Parathyroid adenoma (tissue), 2 donors: ENCODE measurements around the gene PTS.

Experiments
- H2AFZ ChIP-seq: fragments of 300-600 bp; sonication (generic); one replicate; pipeline ENCODE4 v1.7.0; 2017; ENCODE audit warnings: antibody characterized with exemption, mild to moderate bottlenecking
- H3K27ac ChIP-seq: fragments of 300-600 bp; sonication (generic); one replicate; pipeline ENCODE4 v1.7.0; 2017
- H3K27me3 ChIP-seq: fragments of 300-600 bp; sonication (generic); one replicate; pipeline ENCODE4 v1.7.0; 2017; ENCODE audit warnings: low read length; ENCODE audit not compliant: control insufficient read depth, insufficient read depth
- H3K36me3 ChIP-seq: fragments of 300-600 bp; sonication (generic); one replicate; pipeline ENCODE4 v1.7.0; 2017; ENCODE audit warnings: low read length; ENCODE audit not compliant: control insufficient read depth, insufficient read depth
- H3K4me1 ChIP-seq: fragments of 300-600 bp; sonication (generic); one replicate; pipeline ENCODE4 v1.7.0; 2017; ENCODE audit warnings: control low read depth
- H3K4me2 ChIP-seq: fragments of 300-600 bp; sonication (generic); one replicate; pipeline ENCODE4 v1.7.0; 2017; ENCODE audit warnings: low read length
- H3K4me3 ChIP-seq: fragments of 300-600 bp; sonication (generic); one replicate; pipeline ENCODE4 v1.7.0; 2017; ENCODE audit warnings: low read depth, low read length
- H3K79me2 ChIP-seq: fragments of 300-600 bp; sonication (generic); one replicate; pipeline ENCODE4 v1.7.0; 2017; ENCODE audit warnings: control low read depth
- H3K9ac ChIP-seq: fragments of 300-600 bp; sonication (generic); one replicate; pipeline ENCODE4 v1.7.0; 2017; ENCODE audit warnings: mild to moderate bottlenecking
- H3K9me3 ChIP-seq: fragments of 300-600 bp; sonication (generic); one replicate; pipeline ENCODE4 v1.7.0; 2017; ENCODE audit warnings: low read length; ENCODE audit not compliant: control insufficient read depth
- TF ChIP-seq, protein P1 (sequence below): fragments of 300-600 bp; sonication (generic); IDR thresholded peaks from one replicate; pipeline ENCODE4 v1.7.0; 2017; ENCODE audit warnings: antibody characterized with exemption, mild to moderate bottlenecking
- donor health status: primary hyperparathyroidism.

Gene PTS

DNA sequence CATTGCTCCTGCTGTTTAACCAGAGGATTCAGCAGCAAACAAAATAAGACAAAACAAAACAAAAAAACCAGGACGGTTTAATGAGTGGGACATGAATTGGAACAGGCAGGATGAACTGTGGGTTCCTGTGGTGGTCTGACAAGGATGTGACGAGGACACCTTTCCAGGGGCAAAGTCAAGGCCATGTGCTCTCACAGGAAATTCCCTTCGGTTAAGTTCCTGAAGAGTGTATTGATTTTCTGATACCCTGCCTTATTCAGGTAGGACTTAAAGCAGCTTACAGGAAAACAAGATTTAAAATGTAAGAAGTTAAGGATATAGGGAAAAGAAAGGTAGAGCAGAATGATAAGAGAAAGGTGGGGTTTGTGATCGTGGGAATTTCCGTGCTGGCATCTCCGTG, 42.9 kb downstream of the PTS start:
- Histone ChIP-seq H3K79me2 (no peaks in the 10 kb centered on the region), H3K9me3 (no peaks in the 10 kb centered on the region), H3K27ac (no peak overlapping the region), H3K36me3 (no peaks in the 10 kb centered on the region), H3K4me2 (no peak overlapping the region), H3K4me1 (no peaks in the 10 kb centered on the region), H3K27me3 (no peaks in the 10 kb centered on the region), H2AFZ (no peak overlapping the region), H3K4me3 (no peak overlapping the region), H3K9ac (no peak overlapping the region)
- TF ChIP-seq, protein P1, sequence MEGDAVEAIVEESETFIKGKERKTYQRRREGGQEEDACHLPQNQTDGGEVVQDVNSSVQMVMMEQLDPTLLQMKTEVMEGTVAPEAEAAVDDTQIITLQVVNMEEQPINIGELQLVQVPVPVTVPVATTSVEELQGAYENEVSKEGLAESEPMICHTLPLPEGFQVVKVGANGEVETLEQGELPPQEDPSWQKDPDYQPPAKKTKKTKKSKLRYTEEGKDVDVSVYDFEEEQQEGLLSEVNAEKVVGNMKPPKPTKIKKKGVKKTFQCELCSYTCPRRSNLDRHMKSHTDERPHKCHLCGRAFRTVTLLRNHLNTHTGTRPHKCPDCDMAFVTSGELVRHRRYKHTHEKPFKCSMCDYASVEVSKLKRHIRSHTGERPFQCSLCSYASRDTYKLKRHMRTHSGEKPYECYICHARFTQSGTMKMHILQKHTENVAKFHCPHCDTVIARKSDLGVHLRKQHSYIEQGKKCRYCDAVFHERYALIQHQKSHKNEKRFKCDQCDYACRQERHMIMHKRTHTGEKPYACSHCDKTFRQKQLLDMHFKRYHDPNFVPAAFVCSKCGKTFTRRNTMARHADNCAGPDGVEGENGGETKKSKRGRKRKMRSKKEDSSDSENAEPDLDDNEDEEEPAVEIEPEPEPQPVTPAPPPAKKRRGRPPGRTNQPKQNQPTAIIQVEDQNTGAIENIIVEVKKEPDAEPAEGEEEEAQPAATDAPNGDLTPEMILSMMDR: no peak

DNA sequence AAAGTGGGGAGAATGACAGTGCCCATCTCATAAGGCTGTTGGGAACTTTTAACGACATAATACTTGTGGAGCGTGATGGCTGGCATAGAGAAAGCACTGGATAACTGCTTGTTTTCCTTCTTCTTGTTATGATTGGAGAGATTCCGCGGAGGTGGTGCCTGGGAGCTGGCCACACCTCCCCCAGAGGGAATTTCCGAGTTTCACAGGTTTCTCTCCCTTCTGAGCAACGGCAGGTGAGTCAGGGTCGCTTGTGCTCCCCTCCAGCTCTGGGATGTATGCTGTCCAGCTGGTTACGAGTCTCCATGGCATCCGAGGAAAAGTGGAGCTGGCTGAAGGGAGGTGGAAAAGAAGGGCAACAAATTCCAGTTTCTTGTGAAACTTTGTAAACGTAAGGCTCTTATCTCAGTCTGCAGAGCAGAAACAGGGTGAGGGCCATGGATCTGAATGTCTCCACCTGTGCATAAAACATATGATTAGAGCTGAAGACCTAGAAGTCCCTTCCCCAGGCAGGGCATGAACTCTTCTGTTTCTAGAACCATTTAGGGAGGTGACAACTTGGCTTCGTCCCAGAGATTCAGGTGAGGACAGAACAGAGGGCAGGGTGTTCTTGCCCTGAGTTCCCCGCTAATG, 44.4 kb downstream of the PTS start:
- H3K4me2 ChIP-seq: no peak overlapping the region
- H3K79me2 ChIP-seq: no peaks in the 10 kb centered on the region
- H3K9me3 ChIP-seq: no peaks in the 10 kb centered on the region
- no peak overlapping the region for H3K4me3 ChIP-seq
- no peaks in the 10 kb centered on the region for H3K36me3 ChIP-seq
- H3K27ac ChIP-seq: no peak overlapping the region
- no peak overlapping the region for H3K9ac ChIP-seq
- H3K4me1 ChIP-seq: no peaks in the 10 kb centered on the region
- no peaks in the 10 kb centered on the region for H3K27me3 ChIP-seq
- TF ChIP-seq, protein P1: no peak
- H2AFZ ChIP-seq: no peak overlapping the region

DNA sequence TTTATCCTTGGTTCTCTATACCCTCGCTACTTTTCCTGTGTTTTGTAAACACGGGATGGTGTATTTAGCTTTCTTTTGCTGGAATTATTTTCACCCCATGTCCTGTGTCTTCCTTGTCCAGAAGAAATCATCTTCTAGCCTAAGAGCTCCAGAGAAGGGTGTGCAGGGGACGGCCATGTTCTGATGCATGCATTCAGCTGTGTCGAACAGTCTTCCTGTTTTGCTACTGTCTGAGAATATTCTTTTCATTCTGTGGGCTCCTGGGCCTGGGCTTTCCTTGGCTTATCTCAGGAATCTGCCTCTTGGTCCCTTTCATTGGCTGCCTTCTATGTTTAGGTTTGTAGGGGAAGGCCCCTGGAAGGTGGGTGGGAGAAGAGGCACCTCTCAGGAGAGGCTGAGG, 45.0 kb downstream of the PTS start:
- H3K4me3 ChIP-seq: no peak overlapping the region
- H3K9ac ChIP-seq: no peak overlapping the region
- no peaks in the 10 kb centered on the region for H3K36me3 ChIP-seq
- no peaks in the 10 kb centered on the region for H3K27me3 ChIP-seq
- no peak overlapping the region for H2AFZ ChIP-seq
- TF ChIP-seq, protein P1: no peak
- H3K9me3 ChIP-seq: no peaks in the 10 kb centered on the region
- H3K4me1 ChIP-seq: no peaks in the 10 kb centered on the region
- no peak overlapping the region for H3K4me2 ChIP-seq
- no peaks in the 10 kb centered on the region for H3K79me2 ChIP-seq
- no peak overlapping the region for H3K27ac ChIP-seq

DNA sequence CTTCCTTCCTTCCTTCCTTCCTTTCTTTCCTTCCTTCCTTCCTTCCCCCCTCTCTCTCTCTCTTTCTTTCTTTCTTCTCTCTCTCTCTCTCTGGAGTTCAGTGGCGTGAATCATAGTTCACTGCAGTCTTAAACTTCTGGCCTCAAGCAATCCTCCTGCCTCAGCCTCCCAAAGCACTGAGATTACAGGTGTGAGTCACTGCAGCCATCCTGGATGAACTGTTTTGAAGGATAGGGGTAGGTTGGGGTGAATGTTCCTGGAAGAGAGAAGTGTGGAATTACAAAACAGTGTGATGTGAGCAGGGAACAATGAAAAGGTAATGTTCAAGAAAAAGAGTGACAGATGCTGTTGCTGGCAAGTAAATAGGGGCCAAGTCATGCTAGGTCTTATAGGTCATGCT, 46.8 kb downstream of the PTS start:
- Histone ChIP-seq H3K4me1 (no peaks in the 10 kb centered on the region), H3K4me3 (no peak overlapping the region), H3K9ac (no peak overlapping the region), H3K27ac (no peak overlapping the region), H3K9me3 (no peaks in the 10 kb centered on the region), H3K79me2 (no peaks in the 10 kb centered on the region), H3K27me3 (no peaks in the 10 kb centered on the region), H3K36me3 (no peaks in the 10 kb centered on the region), H2AFZ (no peak overlapping the region), H3K4me2 (no peak overlapping the region)
- TF ChIP-seq, protein P1: no peak
